GM18526 (cell line): ENCODE data around the gene TMEM121B.

Source experiments
- POLR2A ChIP-seq: IDR thresholded peaks from 3 replicates; pipeline ENCODE4 v1.6.1; 2011; ENCODE audit not compliant: insufficient read length; ENCODE audit errors: extremely low read depth

The TMEM121B gene

DNA sequence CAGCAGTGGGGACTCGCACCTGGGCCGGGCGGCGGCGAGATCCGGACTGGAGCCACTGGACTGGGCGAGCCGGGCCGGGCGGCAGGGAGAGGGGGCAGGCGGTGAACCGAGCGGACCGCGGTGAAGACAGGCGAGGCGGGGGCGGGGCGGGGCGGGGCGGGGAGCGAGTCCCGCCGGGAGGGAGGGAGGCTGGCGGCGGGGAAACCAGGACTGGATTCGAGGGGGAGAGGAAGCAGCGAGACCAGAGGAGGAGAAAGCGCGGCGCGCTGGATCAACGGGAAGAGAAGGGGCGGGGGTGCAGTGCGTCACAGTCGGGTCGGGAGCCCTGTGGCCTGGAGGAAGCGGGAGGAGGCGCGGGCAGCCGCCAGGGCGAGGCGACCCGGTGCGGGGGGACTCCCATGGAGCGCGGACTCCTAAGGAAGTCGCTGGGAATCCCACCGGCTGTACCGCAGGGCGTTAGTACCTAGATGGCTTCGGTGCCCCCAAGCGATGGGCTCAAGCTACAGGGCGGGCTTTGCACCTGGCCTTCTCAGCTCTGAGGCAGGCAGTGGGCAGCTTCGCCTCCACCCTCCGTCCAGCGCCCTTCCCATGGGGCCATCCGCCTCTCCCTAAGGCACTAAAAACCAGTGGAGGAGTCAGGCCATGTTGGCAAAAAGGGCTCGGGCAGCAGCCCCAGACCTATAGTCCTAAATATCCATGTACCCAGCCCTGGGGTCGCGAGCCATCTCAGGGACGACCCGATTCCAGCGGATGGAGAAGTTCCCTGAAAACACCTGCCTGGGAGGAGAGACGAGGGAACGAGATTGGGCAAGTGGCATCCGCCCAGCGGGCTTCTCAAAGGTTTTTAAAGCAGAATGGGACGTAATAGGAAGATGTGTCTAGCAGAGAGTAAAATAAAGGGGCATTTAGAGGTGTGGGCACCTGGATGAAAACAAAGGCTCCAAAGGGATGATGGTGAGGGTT is at the start of gene TMEM121B:
TMEM121B (minus strand) TSS at position 128 of the 963 bp plus-strand sequence. CDS start 233 bp downstream, outside the sequence.
- no peak for TF ChIP-seq POLR2A

GRCh38 chr22:17167486-17167885 is 46.3 kb upstream of the TMEM121B start:
- no peak for TF ChIP-seq POLR2A

GRCh38 chr22:17164392-17165024 is 43.3 kb upstream of the TMEM121B start:
- no peak for TF ChIP-seq POLR2A

DNA sequence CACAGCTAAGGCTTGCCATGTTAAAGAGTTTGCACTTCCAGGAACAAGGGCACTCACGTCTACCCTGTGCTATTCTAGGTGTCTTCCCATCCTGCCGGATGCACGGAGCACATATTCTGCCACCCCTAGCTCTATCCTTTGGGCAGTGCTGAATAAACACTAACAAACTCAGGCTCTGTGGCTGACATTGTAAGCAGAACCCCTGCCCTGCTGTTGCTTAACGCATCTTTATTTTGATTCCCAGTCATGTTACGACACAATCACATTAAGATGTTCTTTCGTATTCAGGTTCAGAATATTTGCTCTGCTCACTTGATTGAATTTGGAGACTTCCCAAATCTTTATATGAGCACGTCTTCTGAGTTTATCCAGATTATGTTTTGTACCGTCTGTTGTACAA is 41.6 kb upstream of the TMEM121B start:
- TF ChIP-seq POLR2A: no peak

DNA sequence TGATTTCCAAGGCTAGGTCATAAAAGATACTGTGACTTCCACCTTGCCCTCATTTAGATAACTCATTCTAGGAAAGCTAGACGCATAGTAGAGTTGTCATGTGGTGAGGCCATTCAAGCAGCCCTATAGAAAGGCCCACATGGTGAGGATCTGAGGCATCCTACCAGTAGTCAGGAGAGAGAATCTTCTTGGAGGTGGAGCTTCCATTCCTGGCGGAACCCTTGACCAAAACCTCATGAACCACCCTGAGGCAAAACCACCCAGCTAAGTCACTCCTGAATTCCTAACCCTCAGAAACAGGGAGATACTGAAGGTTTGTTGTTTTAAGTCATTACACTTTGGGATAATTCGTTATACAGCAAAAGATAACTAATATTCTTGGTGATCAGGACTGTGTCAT is 40.8 kb upstream of the TMEM121B start:
- TF ChIP-seq POLR2A: no peak

DNA sequence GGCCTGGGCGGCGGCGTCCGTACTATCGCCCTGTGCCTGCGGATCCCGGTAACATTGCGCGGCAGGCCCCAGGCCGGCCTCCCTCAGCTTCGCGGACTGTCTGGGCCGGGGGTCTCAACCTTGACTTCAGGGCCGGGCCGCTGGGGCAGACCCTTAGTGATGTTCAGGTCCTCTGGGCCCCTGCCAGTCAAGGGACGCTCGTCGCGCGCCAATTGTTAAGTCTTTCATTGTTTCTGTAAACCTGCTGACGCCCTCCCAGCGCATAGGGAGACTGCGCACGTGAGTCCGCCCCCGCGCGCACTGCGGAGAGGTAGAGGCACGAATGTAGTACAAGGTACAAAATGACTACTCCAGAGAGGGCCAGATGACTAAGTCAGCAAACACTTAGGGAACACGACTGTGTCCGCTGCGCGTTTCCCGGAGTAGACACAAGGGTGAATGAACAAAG is 38.4 kb upstream of the TMEM121B start:
- TF ChIP-seq POLR2A: no peak

GRCh38 chr22:17158568-17159503 is 37.7 kb upstream of the TMEM121B start, which contains the start of gene HDHD5:
Gene HDHD5, minus strand, starts transcription at chr22:17159277. Its CDS starts 26 bp downstream, at chr22:17159251.
- TF ChIP-seq POLR2A: peak; percentile 42

GRCh38 chr22:17158176-17158567 is 37.0 kb upstream of the TMEM121B start:
- no peak for TF ChIP-seq POLR2A

GRCh38 chr22:17157714-17158113 is 36.6 kb upstream of the TMEM121B start:
- TF ChIP-seq POLR2A: no peak

DNA sequence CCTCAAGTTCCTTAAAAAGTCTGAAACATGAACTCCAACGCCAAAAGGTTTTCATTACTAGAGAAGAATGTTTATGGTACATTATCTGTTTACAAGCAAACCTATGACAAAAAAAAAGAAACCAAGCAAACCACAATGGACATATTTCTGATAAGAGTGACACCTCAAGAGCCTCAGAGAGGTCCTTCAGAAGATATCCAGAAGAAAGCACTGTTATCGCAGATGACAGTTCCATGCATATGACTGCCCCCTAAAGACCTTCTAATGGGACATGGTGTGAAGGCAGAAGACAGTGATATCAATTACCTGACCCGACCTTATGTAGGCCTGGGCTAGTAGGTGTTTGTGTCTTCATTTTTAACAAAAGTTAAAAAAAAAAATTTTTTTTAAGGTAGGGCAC is 34.8 kb upstream of the TMEM121B start:
- no peak for TF ChIP-seq POLR2A

GRCh38 chr22:17152971-17153370 is 31.8 kb upstream of the TMEM121B start:
- TF ChIP-seq POLR2A: no peak

DNA sequence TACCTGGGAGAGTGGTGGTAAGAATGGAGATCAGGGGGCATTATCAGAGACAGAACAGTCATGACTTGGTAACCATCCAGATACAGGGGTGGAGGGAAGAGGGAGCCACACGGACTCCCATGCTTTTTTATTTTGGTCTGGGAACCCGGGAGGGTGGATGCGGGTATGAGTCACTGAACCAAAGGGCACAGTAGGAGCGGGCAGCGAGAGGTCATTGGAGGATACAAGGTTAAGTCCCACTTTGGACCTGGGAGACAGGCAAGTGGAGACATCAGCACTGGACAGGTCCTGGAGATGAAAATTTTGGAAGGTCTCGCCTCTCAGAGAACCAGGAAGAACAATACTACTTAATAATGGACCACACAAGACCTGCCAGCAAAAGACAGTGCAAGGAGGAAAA is 31.2 kb upstream of the TMEM121B start:
- no peak for TF ChIP-seq POLR2A

DNA sequence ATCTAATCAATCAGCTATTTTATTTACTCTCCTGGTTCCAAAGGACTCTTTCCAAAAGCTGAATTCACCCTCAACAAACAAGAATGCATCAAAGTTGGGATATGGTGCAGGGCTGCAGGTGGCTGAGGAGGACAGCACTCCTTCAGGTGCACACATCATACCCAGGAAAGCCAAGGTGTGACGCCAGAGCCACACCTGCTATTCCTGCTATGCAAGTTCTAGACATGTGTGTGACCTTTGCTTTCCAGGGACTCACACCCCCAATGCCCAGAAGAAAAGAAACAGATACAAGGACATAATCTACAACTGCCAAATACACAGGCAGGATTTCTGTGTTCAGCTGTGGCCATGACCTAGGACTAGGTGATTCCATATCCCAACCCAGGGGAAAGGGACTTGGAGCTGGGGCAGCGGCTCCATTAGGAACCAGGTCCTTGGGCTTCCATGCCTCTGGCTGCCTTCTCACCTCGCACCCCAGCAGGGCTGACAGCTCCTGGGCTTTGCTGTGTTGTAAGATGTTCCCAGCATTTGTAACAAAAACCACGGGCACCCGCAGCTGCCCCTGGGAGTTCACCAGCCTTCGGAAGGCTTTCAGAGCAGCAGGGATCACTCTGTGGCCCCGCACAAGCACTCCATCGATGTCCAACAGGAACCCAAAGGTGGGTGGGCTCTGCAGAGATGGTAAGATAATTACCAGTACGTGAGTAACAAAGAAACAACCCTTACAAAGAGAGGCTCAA is 28.1 kb upstream of the TMEM121B start:
- no peak for TF ChIP-seq POLR2A

- no peak for TF ChIP-seq POLR2A
Observed at GRCh38 chr22:17145021-17145680, 24.0 kb upstream of the TMEM121B start.
